GM19463 (cell line): ENCODE measurements around the gene DPP6.

Source experiments
- ATAC-seq: cut with Tn5 transposase; IDR thresholded peaks from one replicate; pipeline ENCODE4 v1.9.1; 2021; ENCODE audit warnings: mild to moderate bottlenecking, moderate library complexity; ENCODE audit not compliant: unreplicated experiment

Gene DPP6

DNA sequence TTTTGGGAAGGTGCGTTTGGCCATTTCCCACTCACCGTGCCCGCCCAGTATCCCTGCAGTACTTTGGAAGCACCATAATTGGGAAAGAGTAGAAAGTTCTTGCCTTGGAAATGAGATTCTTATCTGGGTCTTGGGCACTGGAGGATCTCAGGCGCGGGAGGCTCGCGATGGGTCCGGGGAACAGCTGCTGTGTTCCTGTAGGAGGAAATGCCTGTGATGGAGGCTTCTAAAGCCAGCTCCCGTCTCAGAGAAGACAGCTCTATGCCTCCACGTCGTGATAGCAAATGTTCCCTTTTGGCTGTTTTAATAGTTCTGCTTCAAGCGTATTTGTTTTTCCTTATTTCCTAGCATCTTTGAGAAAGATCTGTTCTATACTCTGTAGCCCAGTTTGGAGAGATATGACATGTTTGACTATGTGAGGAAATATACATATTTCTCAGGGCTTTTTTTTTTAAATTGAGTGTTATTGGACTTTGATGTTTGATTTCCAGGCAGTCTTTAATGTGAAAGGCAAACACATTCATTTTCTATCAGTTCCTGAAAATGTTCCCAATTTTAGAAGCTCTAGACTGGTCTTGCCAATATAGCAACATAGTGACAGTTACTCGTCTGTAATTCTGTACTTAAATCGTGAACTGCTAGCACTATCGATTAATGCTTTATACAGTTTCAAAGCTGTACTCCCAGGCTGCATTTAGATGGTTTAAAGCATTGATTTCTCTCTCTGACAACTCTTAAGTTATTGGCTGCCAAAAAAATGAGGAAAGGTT, 280.8 kb downstream of the DPP6 start:
- ATAC-seq: no peak

DNA sequence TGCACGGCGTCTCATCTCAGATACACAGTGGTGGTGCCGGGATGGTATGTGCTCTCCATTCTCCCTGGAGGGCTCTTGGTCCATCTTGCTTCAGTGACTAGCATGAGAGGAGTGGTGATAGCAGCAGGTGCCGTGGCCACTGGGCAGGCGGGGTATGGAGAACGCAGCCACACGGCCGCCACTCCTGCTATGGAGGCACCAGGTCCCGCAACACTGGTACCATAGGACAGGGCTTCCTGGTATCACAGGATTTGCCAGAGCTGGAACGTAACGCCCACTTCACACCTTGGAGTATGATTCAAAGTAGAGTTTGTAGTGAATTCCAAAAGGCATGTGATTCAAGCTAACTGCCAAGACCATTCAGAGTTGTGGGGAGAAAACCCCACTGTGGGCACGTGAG, 284.1 kb downstream of the DPP6 start:
- ATAC-seq: no peak

DNA sequence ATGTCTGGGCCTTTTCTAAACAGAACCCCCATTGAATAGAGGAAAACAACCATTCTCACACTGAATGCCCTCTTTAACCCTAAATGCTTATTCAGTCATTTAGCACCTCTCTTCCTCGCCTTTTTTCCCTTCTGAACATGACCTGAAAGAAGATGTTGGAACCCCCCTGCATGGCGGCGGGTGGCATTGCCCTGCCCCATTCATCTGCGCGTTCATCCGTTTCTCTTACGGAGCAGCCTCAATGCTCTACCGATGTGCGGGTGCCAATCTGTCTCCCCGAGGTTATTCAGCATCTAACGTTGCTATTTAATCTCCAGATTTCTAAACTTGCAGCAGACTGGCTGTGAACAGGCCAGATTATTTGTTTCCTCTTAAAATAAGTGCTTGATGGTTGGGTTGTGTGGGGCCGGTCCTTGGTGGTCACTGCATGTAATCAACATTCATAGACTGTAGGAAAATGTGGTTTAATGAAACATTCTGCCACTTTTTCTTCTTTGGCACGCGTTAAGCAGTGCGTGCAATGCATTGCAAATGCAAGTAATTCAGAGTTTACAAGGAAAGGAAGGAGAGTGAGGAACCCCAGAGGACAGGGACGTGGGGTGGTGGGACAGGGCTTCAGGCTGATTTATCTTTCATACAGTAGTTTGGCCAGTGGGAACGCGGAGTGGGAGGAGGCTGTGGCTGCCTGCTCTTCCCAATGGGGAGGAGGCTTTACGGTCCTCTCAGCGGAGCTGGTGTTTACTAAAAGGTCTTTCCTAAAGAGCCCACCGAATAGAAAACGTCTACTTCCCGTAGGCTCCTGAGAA, 286.7 kb downstream of the DPP6 start:
- ATAC-seq: no peak

DNA sequence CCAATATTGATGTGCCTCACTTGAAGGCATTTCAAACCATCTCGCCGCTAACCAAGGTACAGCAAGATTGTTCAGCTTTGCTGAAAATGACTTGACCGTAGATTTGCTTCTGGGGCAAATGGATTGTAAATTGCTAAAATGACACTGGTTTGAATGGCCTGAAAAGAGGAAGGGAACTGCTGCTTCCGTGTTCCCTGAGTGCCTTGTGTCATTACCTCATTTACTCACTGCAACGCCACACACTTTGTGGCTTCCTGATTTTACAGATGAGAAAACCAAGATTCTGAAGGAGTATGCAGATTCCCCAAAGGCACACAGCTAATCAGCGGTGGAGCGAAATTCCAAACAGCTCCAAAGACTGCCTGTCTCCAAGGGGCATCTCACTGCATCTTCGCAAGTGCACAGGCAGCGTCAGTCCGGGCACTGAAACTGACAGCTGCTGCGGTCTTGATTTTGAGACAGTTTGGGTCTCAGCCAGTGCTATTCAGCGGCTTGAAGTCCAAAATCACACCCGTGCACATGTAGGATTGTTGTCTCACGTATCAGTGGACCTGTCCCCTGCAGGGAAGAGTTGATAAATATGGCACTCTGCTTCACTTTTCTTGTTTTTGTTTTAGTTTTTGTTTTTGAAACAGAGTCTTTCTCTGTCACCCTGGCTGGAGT, 290.9 kb downstream of the DPP6 start:
- ATAC-seq: no peak

DNA sequence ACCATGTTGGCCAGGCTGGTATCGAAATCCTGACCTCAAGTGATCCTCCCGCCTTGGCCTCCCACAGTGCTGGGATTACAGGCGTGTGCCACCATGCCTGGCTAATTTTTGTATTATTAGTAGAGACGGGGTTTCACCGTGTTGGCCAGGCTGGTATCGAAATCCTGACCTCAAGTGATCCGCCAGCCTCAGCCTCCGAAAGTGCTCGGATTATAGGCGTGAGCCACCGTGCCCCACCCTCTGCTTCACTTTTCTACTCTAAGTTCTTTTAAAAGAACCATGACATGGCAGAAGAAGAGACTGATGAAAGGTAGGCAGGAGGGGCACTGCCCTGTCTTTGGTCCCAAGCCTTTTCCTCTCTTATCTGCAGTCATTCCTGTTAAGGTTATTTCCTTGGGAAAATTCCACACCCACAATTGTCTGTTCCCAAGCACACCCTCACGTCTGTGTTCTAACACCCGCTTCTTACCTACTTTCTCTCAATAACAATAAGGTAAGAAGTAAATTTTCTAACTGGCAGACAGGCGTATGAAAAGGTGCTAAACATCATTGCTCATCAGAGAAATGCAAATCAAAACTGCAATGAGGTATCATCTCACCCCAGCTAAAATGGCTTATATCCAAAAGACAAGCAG, 291.7 kb downstream of the DPP6 start:
- ATAC-seq: no peak

DNA sequence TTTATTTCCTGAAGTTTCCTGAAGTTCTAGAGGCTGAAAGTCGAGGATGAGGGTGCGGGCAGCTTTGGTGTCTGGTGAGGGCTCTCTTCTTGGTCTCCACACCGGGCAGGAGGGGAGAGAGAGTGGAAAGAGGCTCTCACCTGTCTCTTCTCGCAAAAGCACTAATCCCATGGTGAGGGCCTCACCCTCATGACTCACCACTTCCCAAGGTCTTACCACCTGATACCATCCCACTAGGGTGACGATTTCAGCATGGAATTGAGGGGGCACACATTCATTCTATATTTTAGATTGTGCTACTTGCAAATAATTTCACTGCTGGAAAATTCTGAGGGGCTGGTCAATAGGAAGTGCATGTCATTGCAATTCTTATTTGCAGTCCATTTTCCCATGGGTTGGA, 292.9 kb downstream of the DPP6 start:
- ATAC-seq: no peak

DNA sequence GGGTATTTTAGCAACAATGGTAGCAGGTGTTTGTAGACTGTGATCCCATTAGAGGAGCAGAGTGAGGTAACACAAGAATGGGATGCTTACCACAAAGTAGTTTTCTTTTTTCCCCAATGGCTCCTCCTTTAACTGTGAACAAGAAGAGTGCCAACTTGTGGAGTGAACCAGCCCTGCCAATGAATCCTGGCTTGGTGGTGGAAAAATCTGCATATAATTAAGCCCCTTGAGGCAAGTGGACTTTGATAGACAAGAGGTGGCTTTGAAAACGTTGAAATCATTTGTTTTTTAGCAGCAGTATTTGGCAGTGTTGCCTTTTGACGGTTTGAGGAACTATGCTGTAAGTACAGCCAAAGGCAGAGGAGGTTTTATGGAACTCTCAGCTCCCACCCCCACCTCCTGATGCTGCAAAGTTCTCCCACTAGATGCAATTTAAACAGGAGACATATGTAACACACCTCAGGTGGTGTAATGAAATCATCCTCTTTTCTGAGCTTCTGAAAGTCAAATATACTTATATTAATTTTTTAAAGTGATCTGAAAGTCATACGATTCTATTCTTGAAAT, 295.6 kb downstream of the DPP6 start:
- ATAC-seq: no peak

DNA sequence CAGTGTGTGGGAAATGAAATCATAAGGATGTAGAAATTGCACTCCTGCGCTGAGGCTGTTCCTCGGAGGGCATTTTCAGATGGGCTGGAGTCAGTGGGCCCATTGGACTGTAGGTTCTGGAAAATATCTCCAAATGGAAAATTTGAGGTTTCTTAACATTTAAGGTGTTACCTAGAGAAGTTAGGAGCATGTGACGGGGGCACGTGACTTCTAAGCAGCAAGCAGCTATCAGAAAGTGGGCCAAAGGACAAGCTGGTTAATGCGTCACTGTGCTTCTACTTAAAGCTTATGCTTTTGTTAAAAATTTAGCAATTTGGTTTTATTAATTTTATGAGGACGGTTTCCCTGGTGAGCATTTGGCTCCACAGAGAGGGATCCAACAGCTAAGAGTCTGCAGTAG, 298.7 kb downstream of the DPP6 start:
- ATAC-seq: no peak

DNA sequence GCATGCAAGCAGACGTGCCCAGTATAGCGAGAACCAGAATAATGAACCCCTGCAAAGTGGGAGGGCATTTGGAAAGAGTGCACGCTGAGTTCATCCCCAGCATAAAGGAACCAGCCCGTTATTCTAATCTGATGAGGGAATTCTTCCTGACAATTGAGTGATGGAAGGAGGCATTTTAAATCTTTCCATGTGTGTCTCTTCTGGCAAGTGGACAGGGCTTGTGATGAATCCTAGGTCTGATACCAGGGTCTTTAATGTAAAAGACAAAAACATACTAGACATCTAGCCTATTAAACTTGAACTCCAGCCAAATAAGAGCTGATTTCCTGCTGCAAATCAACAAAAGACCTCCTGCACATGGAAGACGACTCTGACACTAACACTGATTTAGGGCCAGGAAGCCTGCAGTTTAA, 301.2 kb downstream of the DPP6 start:
- no peak for ATAC-seq

DNA sequence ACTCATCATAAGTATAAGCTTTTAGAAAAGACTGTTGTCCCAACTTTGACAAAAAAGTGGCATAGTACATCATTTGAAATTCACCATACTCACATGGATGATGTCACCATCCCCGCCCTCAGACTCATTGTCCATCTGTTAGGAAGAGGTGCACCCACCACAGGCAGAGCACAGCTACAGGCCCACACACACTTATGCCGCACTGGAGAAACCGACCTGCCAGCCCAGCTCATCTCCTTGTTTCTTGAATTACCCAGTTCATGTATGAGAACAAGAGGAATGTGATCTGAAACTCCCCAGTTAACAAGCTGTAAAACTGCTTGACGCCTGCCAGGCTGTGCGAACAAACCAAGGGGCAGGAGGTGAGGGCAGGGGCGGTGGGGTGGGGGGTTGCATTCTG, 312.0 kb downstream of the DPP6 start:
- no peak for ATAC-seq

DNA sequence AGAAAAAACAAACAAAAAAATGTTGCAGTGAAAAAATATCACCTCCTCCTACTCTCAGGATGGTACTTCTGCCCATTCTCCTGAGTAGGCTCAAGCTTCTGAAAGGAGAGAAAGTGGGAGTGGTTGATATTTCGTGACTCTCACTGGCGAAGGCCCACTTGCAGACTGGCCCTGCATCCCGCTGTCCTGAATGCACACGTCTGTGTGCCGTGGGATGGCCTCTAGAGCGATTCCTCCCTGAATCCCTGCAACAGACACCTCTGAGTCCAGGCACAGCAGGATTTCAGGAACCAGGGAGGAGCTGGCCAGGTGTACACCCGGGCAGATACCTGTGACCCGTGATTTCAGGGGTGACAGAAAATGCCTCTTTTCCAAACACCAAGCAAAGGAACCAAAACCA, 319.2 kb downstream of the DPP6 start:
- no peak for ATAC-seq

DNA sequence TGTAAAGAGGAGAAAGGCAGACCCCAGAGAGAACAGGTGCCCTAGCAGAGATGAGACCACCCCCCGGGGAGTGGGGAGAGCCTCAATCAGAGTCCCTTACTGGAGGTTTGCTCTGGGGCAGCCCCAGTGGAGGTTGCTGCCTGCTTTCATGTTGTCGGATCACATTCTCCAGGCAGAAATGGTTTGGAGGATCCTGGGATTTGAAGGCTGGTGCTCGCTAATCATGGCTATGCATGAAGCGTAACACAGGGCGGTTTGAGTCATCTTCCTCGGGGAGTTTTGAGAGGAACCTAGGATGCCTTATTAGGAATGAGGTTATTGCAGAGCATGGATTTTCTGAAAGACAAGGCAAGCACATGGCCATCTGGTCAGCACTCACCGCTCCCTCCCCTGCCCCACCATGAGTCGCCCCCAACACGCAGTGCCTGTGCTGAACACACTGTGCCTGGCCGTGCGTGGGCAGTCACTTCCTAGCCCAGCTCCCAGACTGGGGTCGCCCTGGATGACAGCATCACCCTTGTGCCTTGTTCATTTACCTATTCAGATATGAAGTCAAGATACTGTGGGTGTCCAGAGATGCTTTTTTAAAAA, 319.9 kb downstream of the DPP6 start:
- ATAC-seq: no peak

DNA sequence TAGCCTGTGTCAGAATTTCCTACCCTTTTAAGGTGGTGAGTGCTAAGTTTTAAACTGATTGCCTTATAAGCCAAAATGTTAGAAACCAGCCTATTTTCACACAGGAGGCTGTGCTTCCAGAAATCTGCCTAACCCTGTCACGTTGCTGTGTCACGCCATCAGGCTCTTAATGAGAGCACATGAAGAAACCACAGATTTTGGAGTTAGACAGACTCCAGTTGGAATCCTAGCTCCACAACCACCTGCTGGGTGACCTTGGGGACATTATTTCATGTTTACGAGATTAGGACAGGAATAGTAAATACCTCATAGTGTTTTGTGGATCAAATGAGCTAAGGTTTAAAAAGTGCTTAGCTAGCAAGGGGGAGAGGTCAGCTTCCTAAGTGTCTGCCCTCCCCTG, 321.8 kb downstream of the DPP6 start:
- ATAC-seq: no peak

DNA sequence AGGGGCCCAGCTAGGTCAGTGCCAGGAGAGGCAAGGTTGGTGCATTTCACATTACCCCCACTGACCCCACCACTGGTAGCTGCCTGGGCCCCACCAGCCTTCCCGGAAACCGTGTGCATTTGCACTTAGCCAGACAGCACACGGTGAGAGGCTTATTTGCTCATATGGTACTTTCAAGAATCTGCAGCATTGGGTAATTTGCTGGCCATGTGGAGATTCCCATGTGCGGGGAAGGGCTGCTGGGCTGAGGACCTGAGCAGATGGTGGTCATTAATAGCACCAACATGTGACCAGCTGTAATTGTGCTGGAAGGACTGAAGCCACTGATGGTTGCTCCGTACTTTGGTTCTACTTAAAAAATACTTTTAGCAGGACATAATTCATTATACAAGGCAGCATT, 323.8 kb downstream of the DPP6 start:
- ATAC-seq: no peak

DNA sequence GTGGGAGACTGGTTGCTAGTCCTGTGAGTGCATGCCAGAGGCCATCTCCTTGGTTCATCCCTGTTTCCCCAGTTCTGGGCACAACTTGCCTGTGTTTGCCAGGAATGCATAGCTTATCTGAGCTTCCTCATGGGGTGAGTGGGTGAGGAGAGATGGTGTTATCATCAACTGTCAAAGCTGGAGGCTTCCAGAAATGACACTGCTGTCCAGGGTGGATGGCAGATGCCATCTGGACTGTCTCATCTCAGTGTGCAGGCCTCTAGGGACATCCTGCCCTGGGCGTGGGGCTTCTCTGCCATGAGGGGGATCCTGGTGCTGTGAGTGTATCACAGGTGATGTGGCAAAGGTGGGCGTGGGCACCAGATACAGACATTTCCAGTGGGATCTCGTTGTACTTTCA, 328.6 kb downstream of the DPP6 start:
- ATAC-seq: no peak

DNA sequence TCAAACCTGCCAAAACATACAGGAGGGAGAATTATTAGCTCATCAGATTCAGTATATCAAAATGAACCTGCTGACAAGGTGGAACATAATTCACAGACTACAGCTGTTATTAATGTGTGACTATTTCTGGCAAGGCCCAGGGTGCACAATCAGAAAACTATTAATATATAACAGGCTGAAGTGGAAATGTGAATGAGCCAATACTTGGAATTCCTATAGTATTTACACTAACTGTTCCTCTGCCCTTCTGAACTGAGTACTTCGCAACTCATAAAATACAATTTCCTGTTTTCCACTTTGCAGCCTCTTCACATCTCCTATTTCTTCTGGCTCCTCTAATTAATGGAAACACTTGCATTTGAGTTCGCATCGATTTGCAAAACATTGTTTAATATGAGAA, 330.8 kb downstream of the DPP6 start:
- no peak for ATAC-seq

DNA sequence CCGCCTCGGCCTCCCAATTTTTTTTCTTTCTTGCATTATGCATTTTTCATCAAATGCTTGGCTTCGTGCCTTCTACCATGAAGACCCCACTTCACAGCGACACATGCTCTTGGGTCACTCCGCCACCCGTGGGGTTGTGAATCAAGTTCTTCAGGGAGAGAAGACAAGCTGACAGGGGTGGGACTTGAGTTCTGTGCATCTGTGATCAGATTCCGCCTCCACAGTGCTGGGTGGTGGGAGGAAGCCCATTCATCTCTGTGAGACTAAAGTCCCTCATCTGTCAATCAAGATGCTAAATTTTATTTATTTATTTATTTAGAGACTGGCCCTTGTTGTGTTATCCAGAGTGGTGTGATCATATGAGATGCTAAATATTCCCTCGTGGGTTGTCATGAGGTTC, 333.0 kb downstream of the DPP6 start:
- ATAC-seq: no peak

DNA sequence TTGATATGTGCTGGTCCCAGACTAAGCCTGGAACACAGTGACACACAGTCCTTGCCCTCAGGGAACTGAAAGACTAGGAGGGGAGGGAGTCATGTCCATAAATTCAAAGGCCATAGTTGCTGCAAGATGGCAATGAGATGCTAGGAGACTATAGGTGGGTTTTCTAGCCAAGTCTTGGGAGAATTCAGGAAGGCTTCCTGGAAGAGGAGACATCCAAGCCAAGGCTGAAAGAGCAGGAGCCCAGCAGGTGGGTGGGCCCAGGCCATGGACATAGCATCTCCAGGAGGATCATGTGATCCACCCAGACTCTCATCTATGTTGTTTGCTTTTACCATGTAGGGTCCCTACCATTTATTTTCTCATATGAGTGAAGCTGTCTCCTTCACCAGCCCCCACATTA, 335.1 kb downstream of the DPP6 start:
- no peak for ATAC-seq

DNA sequence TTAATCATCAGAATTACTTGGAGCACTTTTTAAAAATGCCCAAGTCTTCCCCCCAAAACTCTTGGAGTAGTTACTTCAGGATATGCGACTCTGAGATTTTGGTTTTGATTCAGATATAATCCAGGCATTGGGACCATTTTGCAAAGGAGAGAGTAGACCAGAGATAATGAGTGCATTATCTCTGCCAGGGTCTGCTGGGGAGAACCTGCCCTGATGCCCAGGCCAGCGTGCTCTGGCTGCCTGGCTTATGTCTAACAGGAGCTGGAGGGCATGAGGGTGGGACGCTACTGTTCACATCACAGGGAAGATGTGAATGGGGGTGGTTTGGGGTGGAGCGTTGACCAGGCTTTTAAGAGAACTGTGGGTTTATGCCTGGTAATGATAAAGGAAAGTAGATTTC, 336.2 kb downstream of the DPP6 start:
- ATAC-seq: no peak

DNA sequence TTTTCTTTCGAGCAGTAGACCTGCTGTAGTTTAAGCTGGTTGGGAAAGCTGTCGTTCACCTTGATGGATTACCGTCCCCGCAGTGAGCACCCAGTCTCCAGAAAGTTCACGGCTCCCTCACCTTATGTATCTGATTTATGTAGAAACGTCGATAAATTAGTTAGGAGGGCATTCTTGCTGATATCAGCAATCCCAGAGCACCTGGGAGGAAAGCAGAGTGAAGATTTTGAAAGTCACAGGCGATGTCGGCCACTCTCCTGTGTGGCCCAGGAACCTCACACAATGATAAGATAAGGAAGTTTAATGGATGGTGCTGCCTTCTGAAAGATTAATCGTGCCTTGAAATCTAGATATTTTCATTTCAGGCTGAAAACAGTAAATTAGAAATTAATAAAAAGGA, 336.8 kb downstream of the DPP6 start:
- no peak for ATAC-seq

DNA sequence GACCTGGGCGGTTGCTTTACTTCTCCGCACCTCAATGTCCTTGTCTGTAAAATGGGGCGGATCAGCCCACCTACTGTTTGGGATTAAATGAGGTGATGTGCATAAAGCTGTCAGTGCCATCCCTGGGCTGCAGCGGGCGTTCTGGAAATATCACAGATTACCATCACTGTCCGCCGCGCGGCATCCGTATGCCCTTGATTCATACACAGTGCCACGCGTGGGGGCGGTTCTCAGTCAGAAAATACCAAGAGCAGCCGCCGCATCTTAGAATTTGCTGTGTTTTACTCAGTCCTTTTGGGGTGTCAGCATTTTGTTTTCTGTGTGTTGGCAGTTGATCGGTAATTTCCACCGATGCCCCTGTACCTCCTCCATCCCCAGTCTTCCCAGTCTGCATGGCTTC, 338.8 kb downstream of the DPP6 start:
- ATAC-seq: no peak
